Small intestine (tissue), 7 donors: ENCODE results near the gene KCNJ6. TPM values are rescaled to one million over a fixed set of nuclear protein-coding genes. Genes with fewer than 3 reads are reported as not detected.

ENCODE experiments used
- DNase-seq, 2 donors: peaks; one replicate each; pipeline versions ENCODE4 v3.0.0 to v3.0.0-alpha.2; 2013
- FAIRE-seq: peaks from 2 replicates; lab custom pipeline; 2012; peaks lifted over from hg19 to GRCh38; lab: Jason Lieb, UNC
- H3K27ac ChIP-seq, 3 donors: one replicate each; pipeline ENCODE4 v1.5.1; 2013; ENCODE audit warnings: low read length in 2 of 3, mild to moderate bottlenecking in 2 of 3, control low read depth in 1 of 3, inconsistent platforms in 1 of 3, low read depth in 1 of 3, moderate library complexity in 1 of 3
- H3K27me3 ChIP-seq, 3 donors: one replicate each; pipeline ENCODE4 v1.6.1; 2013; ENCODE audit warnings: low read length in 3 of 3, inconsistent platforms in 1 of 3; ENCODE audit not compliant: control insufficient read depth in 3 of 3, insufficient read depth in 3 of 3
- H3K36me3 ChIP-seq, 3 donors: one replicate each; pipeline ENCODE4 v1.6.1; 2013; ENCODE audit warnings: low read length in 3 of 3, inconsistent platforms in 1 of 3, low read depth in 1 of 3, mild to moderate bottlenecking in 1 of 3, moderate library complexity in 1 of 3; ENCODE audit not compliant: control insufficient read depth in 3 of 3, insufficient read depth in 2 of 3
- H3K4me1 ChIP-seq, 3 donors: one replicate each; pipeline ENCODE4 v1.6.1; 2013; ENCODE audit warnings: low read length in 2 of 3, inconsistent platforms in 1 of 3, low read depth in 1 of 3, mild to moderate bottlenecking in 1 of 3, moderate library complexity in 1 of 3; ENCODE audit not compliant: control insufficient read depth in 3 of 3, insufficient read depth in 2 of 3
- H3K4me3 ChIP-seq, 3 donors: one replicate each; pipeline ENCODE4 v1.5.1; 2013; ENCODE audit warnings: low read length in 3 of 3, control low read depth in 1 of 3, inconsistent platforms in 1 of 3, low read depth in 1 of 3, mild to moderate bottlenecking in 1 of 3, moderate library complexity in 1 of 3
- H3K9me3 ChIP-seq, 2 donors: one replicate each; pipeline ENCODE4 v1.6.1; 2013; ENCODE audit warnings: low read depth in 1 of 2, low read length in 1 of 2; ENCODE audit not compliant: control insufficient read depth in 2 of 2, insufficient read depth in 1 of 2
- WGBS, 3 donors: extraction: QIAGEN DNeasy Blood & Tissue Kit; methylation state at CpG; one replicate each; pipeline ENCODE4 v1.1.7; 2013; 5-methylcytosine and 5-hydroxymethylcytosine counted together
- polyA plus RNA-seq, 4 donors: library from polyadenylated mRNA; stranded (reverse) in 3 of 4; unstranded in 1 of 4; fragments of 200-250 nt in 3 of 4; fragments of 120-200 nt in 1 of 4; gene quantifications; one replicate each; pipeline versions ENCODE4 v1.2.1 to v1.2.3, GENCODE V29; 2013
- donor health status: healthy with polysubstance abuse.
- donor health status: control.
- donor health status: control.
- donor health status: Bipolar disorder and iron deficiency.
- donor health status: healthy.

The KCNJ6 gene
- polyA plus RNA-seq, 4 donors, result under 0.01 to 0.24 (median 0.03) TPM; not detected in 1

DNA sequence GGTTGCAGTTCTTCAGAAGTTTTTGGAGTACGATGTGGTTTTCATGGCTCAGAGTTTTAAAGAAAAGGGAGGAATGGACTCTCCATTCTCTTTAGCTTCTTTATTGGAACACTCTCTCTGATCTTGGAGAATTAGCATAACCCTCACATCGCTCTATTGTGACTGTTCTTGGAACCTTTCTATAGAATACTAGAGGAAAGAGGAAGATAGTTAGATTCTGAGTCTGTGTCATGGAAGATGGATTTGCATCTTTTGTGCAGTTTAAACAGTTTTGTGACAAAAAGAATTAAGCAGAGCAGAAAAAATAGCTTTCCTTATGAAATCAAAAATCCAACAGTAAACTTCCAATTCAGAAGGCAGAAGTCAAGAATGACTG lies 61.0 kb downstream of the KCNJ6 start:
- H3K36me3 ChIP-seq, result no peaks in the 10 kb centered on the region
- H3K27me3 ChIP-seq, result no peaks in the 10 kb centered on the region
- no peaks in the 10 kb centered on the region for H3K9me3 ChIP-seq
- no peaks in the 10 kb centered on the region for H3K4me1 ChIP-seq
- FAIRE-seq (no peak), DNase-seq (no peak)
- 67 to 84% (median 84%) methylated on average over 2 of the region's 2 CpGs for WGBS, 3 donors
- no peak overlapping the region for H3K27ac ChIP-seq
- no peak overlapping the region for H3K4me3 ChIP-seq

DNA sequence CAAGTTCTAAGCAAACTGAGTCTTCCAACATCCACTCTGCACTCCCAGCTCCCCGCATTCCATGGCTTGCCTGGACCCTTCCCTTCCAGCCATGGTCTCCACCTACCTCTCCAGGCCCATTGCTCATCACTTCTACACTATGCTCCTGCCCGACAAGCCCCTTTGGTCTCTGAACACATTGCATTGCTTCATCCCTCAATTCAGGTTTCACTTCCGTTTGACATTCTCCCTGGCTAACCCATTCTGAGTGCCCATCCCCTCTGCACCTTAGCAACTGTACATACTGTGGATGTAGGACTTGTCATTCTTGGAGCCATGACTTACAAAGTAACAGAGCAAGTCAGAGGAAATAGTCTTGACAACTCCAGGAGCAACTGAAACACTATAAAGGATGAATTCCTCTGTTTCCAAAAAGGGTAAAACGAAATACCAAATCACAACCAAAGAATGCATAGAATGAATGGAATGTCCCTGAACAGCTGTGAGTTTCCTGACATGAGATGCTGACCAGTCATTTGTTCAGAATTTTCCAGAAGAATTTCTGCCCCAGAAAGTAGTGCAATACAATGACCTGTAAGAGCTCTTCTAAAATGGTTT lies 66.7 kb downstream of the KCNJ6 start:
- no peaks in the 10 kb centered on the region for H3K36me3 ChIP-seq
- H3K4me3 ChIP-seq, result no peak overlapping the region
- FAIRE-seq (no peak), DNase-seq (no peak)
- H3K27ac ChIP-seq, result no peak overlapping the region
- H3K4me1 ChIP-seq, result no peaks in the 10 kb centered on the region
- H3K9me3 ChIP-seq, result no peaks in the 10 kb centered on the region
- peaks cover 0 to 5% (median 0%) of the 10 kb centered on the region in 3 donors for H3K27me3 ChIP-seq
- WGBS, 3 donors, result 68 to 73% (median 69%) methylated on average over 4 of the region's 4 CpGs

DNA sequence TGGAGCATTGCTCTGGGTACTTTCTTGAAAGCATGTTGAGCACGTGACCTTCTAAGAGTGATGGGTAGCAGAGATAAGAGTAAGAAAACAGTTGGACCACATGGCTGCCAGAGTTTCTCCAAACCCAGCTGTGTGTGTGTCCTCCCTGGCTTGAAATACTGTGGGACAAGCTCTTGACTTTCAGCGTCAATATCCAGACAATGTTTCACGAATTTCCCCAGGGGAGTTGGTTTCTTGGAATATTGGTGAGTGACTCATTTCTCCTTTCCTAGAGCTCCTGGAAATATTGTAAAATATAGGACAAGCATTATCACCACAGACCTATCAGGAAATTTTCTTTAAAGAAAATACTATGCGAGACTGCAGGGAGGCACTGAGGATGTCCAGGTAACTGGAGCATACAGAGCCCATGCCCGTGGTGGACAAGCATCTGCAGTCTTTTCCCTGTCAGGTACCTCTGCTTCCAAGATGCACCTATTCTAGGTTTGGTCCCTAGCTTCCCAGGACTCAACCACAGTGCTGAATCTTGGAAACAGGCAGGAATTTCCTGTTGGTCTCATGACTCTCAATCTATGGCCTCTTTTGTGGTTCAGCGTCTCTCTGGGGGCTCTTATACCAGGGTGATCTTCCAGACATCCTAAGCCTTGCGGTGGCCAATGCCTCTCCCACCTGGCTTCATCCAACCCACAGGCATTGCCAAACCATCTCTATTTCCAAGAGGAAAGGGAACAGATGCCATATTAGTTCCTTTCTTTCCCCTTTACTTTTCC lies 67.4 kb downstream of the KCNJ6 start:
- peaks cover 0 to 5% (median 0%) of the 10 kb centered on the region in 3 donors for H3K27me3 ChIP-seq
- WGBS, 3 donors, result 75 to 78% (median 77%) methylated on average over 7 of the region's 7 CpGs
- no peaks in the 10 kb centered on the region for H3K9me3 ChIP-seq
- no peaks in the 10 kb centered on the region for H3K4me1 ChIP-seq
- DNase-seq (no peak), FAIRE-seq (no peak)
- no peak overlapping the region for H3K27ac ChIP-seq
- no peak overlapping the region for H3K4me3 ChIP-seq
- no peaks in the 10 kb centered on the region for H3K36me3 ChIP-seq

DNA sequence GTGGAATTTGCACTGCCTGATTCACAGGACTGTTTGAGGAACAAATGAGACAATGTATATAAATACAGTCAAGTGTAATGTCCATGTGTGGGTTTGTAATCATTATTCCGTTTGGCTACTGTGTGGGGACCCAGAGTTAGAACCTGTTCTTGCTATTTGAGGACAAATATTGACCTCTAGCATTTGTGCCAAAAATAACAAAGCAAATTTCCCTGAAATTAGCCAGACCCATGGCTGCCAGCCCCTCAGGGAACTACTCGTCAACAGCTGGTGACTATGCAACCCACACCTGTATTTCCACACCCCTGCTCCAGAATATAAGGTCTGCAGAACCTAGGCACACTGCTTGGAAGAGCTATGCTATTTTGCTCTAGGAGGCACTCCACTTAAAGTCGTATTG lies 70.7 kb downstream of the KCNJ6 start:
- WGBS, 3 donors, result 39 to 52% (median 42%) methylated on average over 3 of the region's 3 CpGs
- H3K36me3 ChIP-seq, result no peaks in the 10 kb centered on the region
- no peak for DNase-seq

DNA sequence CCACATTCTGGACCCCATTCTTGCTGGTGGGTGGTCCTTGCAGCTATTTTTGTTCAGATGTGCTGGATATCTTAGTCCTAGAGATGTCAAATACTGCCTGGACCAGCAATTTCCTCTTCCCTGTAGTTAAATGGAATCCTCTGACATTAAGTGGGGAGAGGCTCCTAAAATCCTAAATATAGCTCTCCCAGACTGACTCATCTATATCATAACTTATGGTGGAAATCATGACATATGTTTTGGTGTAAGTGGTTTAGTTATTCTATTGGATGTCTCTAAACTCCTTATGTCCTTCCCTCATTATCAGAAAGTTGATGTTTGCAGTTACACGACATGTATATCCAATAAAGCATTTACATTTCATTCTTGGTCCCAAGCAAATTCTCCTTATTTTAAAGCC lies 73.1 kb downstream of the KCNJ6 start:
- no peak overlapping the region for H3K27ac ChIP-seq
- DNase-seq (no peak), FAIRE-seq (no peak)
- 67 to 83% (median 77%) methylated on average over 1 of the region's 1 CpG for WGBS, 3 donors
- H3K4me3 ChIP-seq, result no peak overlapping the region
- H3K36me3 ChIP-seq, result no peaks in the 10 kb centered on the region
- H3K27me3 ChIP-seq, result peaks cover 0 to 2% (median 0%) of the 10 kb centered on the region in 3 donors
- no peaks in the 10 kb centered on the region for H3K9me3 ChIP-seq
- H3K4me1 ChIP-seq, result no peaks in the 10 kb centered on the region

More for the DNA sequence above, 70.7 kb downstream of the KCNJ6 start:
- H3K4me1 ChIP-seq, result no peaks in the 10 kb centered on the region
- peaks cover 0 to 5% (median 0%) of the 10 kb centered on the region in 3 donors for H3K27me3 ChIP-seq
- no peak overlapping the region for H3K27ac ChIP-seq
- H3K9me3 ChIP-seq, result no peaks in the 10 kb centered on the region
- no peak overlapping the region for H3K4me3 ChIP-seq
- no peak for FAIRE-seq

DNA sequence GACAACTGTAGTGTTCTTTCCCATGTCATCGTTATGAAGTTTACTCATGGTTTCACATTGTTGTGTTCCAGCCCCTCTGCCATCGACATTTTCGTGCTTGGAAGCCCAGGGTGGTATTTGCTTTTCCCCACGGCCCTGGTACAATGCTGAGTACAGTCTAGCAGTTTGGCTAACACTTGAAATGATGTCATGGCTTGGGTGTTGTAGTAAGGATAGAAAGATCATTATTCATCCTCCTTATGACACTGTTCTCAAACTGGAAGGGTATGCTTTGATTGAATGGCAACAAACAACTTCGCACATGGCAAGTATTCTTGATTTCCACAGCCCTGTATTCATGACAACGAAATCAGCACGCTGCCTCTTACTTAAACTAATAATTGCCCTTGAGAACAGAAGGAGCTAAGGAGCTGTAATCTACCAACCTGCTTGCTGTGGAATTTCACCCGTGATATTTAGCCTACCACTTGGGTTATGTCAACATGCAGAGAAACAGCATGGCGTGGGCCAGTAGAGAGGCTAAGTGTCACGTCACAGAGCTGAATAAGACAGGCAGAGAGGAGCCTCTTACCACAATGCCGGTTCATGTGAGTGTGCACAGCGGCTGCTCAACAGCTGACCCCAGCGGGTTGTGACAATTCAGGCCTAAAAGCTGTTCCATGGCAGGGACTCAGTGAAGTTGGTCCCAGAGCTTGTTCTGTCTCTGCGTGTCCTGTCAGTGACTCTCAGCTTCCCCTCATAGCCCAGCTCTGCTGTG lies 73.9 kb downstream of the KCNJ6 start:
- no peak overlapping the region for H3K4me3 ChIP-seq
- FAIRE-seq (no peak), DNase-seq (no peak)
- no peaks in the 10 kb centered on the region for H3K9me3 ChIP-seq
- peaks cover 0 to 2% (median 0%) of the 10 kb centered on the region in 3 donors for H3K27me3 ChIP-seq
- no peak overlapping the region for H3K27ac ChIP-seq
- H3K4me1 ChIP-seq, result no peaks in the 10 kb centered on the region
- no peaks in the 10 kb centered on the region for H3K36me3 ChIP-seq
- WGBS, 3 donors, result 61 to 72% (median 63%) methylated on average over 14 of the region's 14 CpGs

- no peaks in the 10 kb centered on the region for H3K36me3 ChIP-seq
- no peak overlapping the region for H3K27ac ChIP-seq
- WGBS, 3 donors, result 91 to 95% (median 94%) methylated on average over 3 of the region's 3 CpGs
- H3K4me3 ChIP-seq, result no peak overlapping the region
- H3K27me3 ChIP-seq, result peaks cover 0 to 2% (median 0%) of the 10 kb centered on the region in 3 donors
- H3K4me1 ChIP-seq, result no peaks in the 10 kb centered on the region
- no peak for FAIRE-seq
- no peak for DNase-seq
- H3K9me3 ChIP-seq, result no peaks in the 10 kb centered on the region
These were observed 78.9 kb downstream of the KCNJ6 start for GRCh38 chr21:37837381-37837780.

DNA sequence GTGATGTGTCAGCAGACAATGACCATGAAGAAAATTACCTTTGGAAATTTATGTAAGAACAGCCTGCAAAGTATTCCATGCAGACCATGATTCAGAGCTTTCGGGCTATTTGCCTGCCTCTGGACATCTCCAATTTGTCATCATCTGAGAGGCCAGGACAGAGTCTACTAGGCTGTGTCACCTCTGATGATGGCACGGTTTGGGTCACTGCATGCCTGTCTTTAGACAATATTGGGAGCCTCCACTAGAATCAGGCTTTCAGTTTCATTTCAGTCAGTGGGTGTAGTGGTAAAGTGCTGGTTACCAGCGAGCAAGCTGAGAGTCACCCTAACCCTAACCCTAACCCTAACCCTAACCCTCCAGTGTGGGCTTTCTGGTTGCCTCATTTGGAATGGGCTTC lies 80.8 kb downstream of the KCNJ6 start:
- no peak for DNase-seq
- 59 to 72% (median 71%) methylated on average over 3 of the region's 3 CpGs for WGBS, 3 donors
- H3K4me1 ChIP-seq, result peaks cover 0 to 2% (median 0%) of the 10 kb centered on the region in 3 donors
- no peak overlapping the region for H3K4me3 ChIP-seq
- no peaks in the 10 kb centered on the region for H3K9me3 ChIP-seq
- no peaks in the 10 kb centered on the region for H3K36me3 ChIP-seq
- no peak for FAIRE-seq
- no peak overlapping the region for H3K27ac ChIP-seq
- H3K27me3 ChIP-seq, result peaks cover 0 to 2% (median 0%) of the 10 kb centered on the region in 3 donors
